Lung (tissue), 12 donors: ENCODE data around the gene GATA1. TPM values are rescaled to one million over a fixed set of nuclear protein-coding genes. Genes with fewer than 3 reads are reported as not detected.

Experiments
- ATAC-seq: fragments of 200-7000 bp; cut with Tn5 transposase; one replicate; pipeline ENCODE4 v1.9.1; 2020; ENCODE audit warnings: moderate number of reproducible peaks; ENCODE audit not compliant: insufficient read depth, low FRiP score
- DNase-seq, 3 donors: peaks; one replicate each; pipeline ENCODE4 v3.0.0-alpha.2; 2013 to 2017
- H3K27ac ChIP-seq, 2 donors: one replicate each; pipeline ENCODE4 v1.5.1; 2013; ENCODE audit warnings: mild to moderate bottlenecking in 2 of 2, moderate library complexity in 2 of 2, control low read depth in 1 of 2, inconsistent platforms in 1 of 2, low read depth in 1 of 2, low read length in 1 of 2
- H3K27me3 ChIP-seq, 3 donors: one replicate each; pipeline ENCODE4 v1.5.1; 2013; ENCODE audit warnings: low read length in 2 of 3; ENCODE audit not compliant: control insufficient read depth in 3 of 3, insufficient read depth in 3 of 3
- H3K36me3 ChIP-seq, 4 donors: one replicate each; pipeline ENCODE4 v1.5.1; 2013; ENCODE audit warnings: low read length in 4 of 4, mild to moderate bottlenecking in 1 of 4, moderate library complexity in 1 of 4; ENCODE audit not compliant: control insufficient read depth in 4 of 4, insufficient read depth in 4 of 4
- H3K4me1 ChIP-seq, 5 donors: one replicate each; pipeline ENCODE4 v1.5.1; 2013; ENCODE audit warnings: low read length in 5 of 5, mild to moderate bottlenecking in 2 of 5, moderate library complexity in 1 of 5; ENCODE audit not compliant: control insufficient read depth in 5 of 5, insufficient read depth in 5 of 5
- H3K4me3 ChIP-seq: one replicate; pipeline ENCODE4 v1.5.1; 2013; ENCODE audit warnings: mild to moderate bottlenecking, control low read depth, moderate library complexity
- H3K9ac ChIP-seq, 2 donors: one replicate each; pipeline ENCODE4 v1.5.1; 2013; ENCODE audit warnings: low read length in 2 of 2, control low read depth in 1 of 2; ENCODE audit not compliant: insufficient read depth in 1 of 2
- H3K9me3 ChIP-seq, 4 donors: one replicate each; pipeline ENCODE4 v1.5.1; 2013; ENCODE audit warnings: low read length in 3 of 4, mild to moderate bottlenecking in 1 of 4, moderate library complexity in 1 of 4; ENCODE audit not compliant: control insufficient read depth in 4 of 4, insufficient read depth in 3 of 4
- WGBS, 2 donors: extraction: QIAGEN DNeasy Blood & Tissue Kit; methylation state at CpG; one replicate each; pipeline ENCODE4 v1.1.7; 2013; 5-methylcytosine and 5-hydroxymethylcytosine counted together
- polyA plus RNA-seq, 2 donors: library from polyadenylated mRNA; stranded (reverse); fragments of 200-250 nt; gene quantifications; one replicate each; pipeline ENCODE4 v1.2.1, GENCODE V29; 2013
- total RNA-seq, 2 donors: library from RNA; depleted of rRNA in 1 of 2; stranded (reverse); fragments of >200 nt in 1 of 2; gene quantifications; one replicate each; pipeline ENCODE4 v1.2.1, GENCODE V29; 2014 to 2021
- TF ChIP-seq, protein P1 (sequence below): IDR thresholded peaks from 2 replicates; pipeline ENCODE4 v1.5.1; 2012; ENCODE audit warnings: mild to moderate bottlenecking; ENCODE audit errors: control extremely low read depth, extremely low read depth
- donor health status: control.
- donor health status: control.
- donor health status: Bipolar disorder and iron deficiency.
- donor health status: healthy.
- donor health status: DM: yes; HTN: yes; CAD: no.

Gene GATA1
- total and polyA plus RNA-seq, 4 donors: 0.43 to 1.5 (median 0.90) TPM

- H3K4me3 ChIP-seq: no peak overlapping the region
- peaks cover 0 to 5% (median 0%) of the 10 kb centered on the region in 5 donors for H3K4me1 ChIP-seq
- no peak overlapping the region for H3K27ac ChIP-seq
- ATAC-seq (no peak), DNase-seq (no peak)
- TF ChIP-seq, protein P1, sequence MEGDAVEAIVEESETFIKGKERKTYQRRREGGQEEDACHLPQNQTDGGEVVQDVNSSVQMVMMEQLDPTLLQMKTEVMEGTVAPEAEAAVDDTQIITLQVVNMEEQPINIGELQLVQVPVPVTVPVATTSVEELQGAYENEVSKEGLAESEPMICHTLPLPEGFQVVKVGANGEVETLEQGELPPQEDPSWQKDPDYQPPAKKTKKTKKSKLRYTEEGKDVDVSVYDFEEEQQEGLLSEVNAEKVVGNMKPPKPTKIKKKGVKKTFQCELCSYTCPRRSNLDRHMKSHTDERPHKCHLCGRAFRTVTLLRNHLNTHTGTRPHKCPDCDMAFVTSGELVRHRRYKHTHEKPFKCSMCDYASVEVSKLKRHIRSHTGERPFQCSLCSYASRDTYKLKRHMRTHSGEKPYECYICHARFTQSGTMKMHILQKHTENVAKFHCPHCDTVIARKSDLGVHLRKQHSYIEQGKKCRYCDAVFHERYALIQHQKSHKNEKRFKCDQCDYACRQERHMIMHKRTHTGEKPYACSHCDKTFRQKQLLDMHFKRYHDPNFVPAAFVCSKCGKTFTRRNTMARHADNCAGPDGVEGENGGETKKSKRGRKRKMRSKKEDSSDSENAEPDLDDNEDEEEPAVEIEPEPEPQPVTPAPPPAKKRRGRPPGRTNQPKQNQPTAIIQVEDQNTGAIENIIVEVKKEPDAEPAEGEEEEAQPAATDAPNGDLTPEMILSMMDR: no peak
- no peak overlapping the region for H3K9ac ChIP-seq
- WGBS, 2 donors: 72 to 100% methylated on average over 1 to 4 of the region's 4 CpGs
- no peaks in the 10 kb centered on the region for H3K36me3 ChIP-seq
- peaks cover 0 to 3% (median 0%) of the 10 kb centered on the region in 4 donors for H3K9me3 ChIP-seq
- no peaks in the 10 kb centered on the region for H3K27me3 ChIP-seq
Measured at GRCh38 chrX:48793935-48794334, 7.5 kb downstream of the GATA1 start.

DNA sequence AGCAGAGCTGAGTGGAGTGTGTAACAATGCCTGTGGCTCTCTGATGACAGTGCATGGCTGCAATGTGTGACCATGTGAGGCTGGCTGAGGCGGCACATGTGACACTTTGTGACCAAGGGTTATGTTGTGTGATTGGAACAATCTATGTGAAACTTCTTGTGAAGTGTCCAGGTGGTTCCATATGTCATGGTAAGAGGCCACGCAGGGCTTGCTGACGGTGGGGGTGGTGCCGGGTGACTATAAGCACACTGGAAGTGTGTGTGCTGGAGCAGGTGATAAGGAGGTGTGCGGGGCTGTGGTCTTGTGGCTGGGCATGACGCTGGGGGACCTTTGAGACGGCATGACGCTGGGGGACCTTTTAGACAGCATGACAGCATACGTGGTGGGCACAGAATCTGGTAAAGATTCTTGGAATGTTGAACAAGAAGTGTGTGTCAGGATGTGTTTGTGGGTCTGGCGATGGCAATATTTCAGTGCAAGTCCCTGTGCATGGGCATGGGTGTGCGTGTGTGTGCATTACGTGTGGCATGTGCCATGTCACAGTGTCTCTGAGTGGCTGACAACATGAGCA, 8.0 kb downstream of the GATA1 start:
- TF ChIP-seq, protein P1: no peak
- 78 to 90% methylated on average over 12 of the region's 12 CpGs for WGBS, 2 donors
- Histone ChIP-seq H3K4me3 (no peak overlapping the region), H3K27me3 (no peaks in the 10 kb centered on the region), H3K9me3 (peaks cover 0 to 3% (median 0%) of the 10 kb centered on the region in 4 donors), H3K4me1 (peaks cover 0 to 5% (median 0%) of the 10 kb centered on the region in 5 donors), H3K27ac (peak overlapping the region in 1 of 2 donors; percentile 4), H3K36me3 (no peaks in the 10 kb centered on the region), H3K9ac (no peak overlapping the region)
- no peak for DNase-seq
- no peak for ATAC-seq

DNA sequence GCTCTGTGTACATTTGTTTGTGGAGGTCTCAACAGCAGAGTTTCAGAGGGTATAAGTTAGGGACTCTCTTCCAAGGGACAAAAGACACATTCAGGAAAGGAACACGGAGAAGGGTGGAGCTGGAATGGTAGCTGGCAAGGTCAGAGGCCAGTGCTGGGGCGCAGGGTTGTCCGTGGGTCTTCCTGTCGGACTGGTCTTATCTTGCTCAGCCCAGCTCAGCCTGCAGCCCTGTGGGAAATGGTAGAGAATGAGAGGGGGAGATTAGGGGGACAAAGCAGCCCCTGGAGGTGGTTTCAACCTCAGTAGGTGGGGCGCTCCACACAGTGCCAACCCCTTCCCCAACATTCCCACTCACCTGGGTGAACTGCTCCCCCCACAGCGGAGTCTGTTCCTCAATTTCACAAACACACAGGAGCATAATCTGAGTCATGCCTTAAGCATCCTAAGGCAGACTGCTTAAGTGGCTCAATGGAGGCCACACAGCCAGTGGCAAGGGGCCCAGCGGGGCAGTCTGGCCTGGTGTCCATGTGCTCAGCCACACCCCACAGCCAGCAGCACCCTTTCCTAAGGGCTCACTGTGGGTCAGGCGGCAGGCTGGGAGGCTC, 8.6 kb downstream of the GATA1 start:
- WGBS, 2 donors: 60 to 80% methylated on average over 6 to 8 of the region's 8 CpGs
- H3K27ac ChIP-seq: peak overlapping the region in 1 of 2 donors; percentile 4
- ATAC-seq (peak; percentile 71), DNase-seq (peak in 1 of 3 donors; percentile 6)
- no peak overlapping the region for H3K9ac ChIP-seq
- H3K4me1 ChIP-seq: peaks cover 0 to 5% (median 0%) of the 10 kb centered on the region in 5 donors
- no peak overlapping the region for H3K4me3 ChIP-seq
- H3K36me3 ChIP-seq: no peaks in the 10 kb centered on the region
- peaks cover 0 to 3% (median 0%) of the 10 kb centered on the region in 4 donors for H3K9me3 ChIP-seq
- TF ChIP-seq, protein P1: no peak
- no peaks in the 10 kb centered on the region for H3K27me3 ChIP-seq
